ENCODE measurements around the gene TTLL11. TPM values are rescaled to one million over a fixed set of nuclear protein-coding genes. Genes with fewer than 3 reads are reported as not detected.
A peak's percentile ranks its signal among the peaks of the same experiment; 100 is the strongest.
"Not testable (repeated sequence)": the region's sequence is repeated elsewhere in the genome, so short reads cannot be mapped to it uniquely, and the experiment has no call there.

TTLL11 gene
- total RNA-seq, 1 experiment from 2014 or later, result 1.5 TPM

- not testable (repeated sequence) for H2BK5ac ChIP-seq (ENCODE audit: insufficient read length, low read length); H4K5ac ChIP-seq (ENCODE audit: insufficient read length, low read depth, low read length); H3K9ac ChIP-seq (ENCODE audit: extremely low read depth, insufficient read length, low read length); H3K79me2 ChIP-seq (ENCODE audit: insufficient read depth, low read length); H3K79me1 ChIP-seq (ENCODE audit: insufficient read depth, low read depth, low read length, poor library complexity, severe bottlenecking); H3K27ac Mint-ChIP-seq; H3K18ac ChIP-seq (ENCODE audit: insufficient read length, low read depth, low read length); H2BK120ac ChIP-seq (ENCODE audit: low read depth, low read length, poor library complexity, severe bottlenecking); H3K4me1 ChIP-seq (ENCODE audit: insufficient read depth, low read length); H3K4ac ChIP-seq (ENCODE audit: low read depth, low read length); H2BK12ac ChIP-seq (ENCODE audit: insufficient read length, low read depth, low read length); H3K23me2 ChIP-seq (ENCODE audit: insufficient read length, low read depth, low read length, poor library complexity, severe bottlenecking); H3K23ac ChIP-seq (ENCODE audit: insufficient read length, low read depth, low read length); H4K20me1 ChIP-seq (ENCODE audit: control insufficient read depth, insufficient read depth, insufficient read length); H2BK20ac ChIP-seq (ENCODE audit: low read depth, low read length, poor library complexity, severe bottlenecking); H3K9me3 ChIP-seq (ENCODE audit: control insufficient read depth, low read depth, low read length); H2AK5ac ChIP-seq (ENCODE audit: insufficient read length, low read length); H3K14ac ChIP-seq (ENCODE audit: insufficient read depth, low read length); H2BK15ac ChIP-seq (ENCODE audit: low read depth, low read length); H3T11ph ChIP-seq (ENCODE audit: low read length); H3K27me3 ChIP-seq (ENCODE audit: insufficient read depth, low read length); H3K27me3 Mint-ChIP-seq (ENCODE audit: low read depth); H3K56ac ChIP-seq (ENCODE audit: insufficient read length, low read depth, low read length); H4K91ac ChIP-seq (ENCODE audit: insufficient read length, low read depth, low read length); H4K8ac ChIP-seq (replicated peaks; ENCODE audit: insufficient read length, low read depth, low read length); H3K27ac ChIP-seq (ENCODE audit: insufficient read length, low read depth, low read length); H3K4me2 ChIP-seq (ENCODE audit: insufficient read depth, insufficient read length, low read length); H3K4me3 Mint-ChIP-seq; H3K36me3 Mint-ChIP-seq (ENCODE audit: insufficient read depth in 1 of 3, low read depth in 3 of 3); H3K9me3 Mint-ChIP-seq; H2AFZ ChIP-seq (ENCODE audit: low read length)
- peaks cover 24 to 52% of the 10 kb centered on the region in 2 experiments for H3K4me1 Mint-ChIP-seq
- no CpG with 5 or more reads among the region's 10 CpGs for WGBS (ENCODE audit: extremely low coverage, insufficient read length, low lambda C conversion rate)
- peak; percentile 15 for DNase-seq
Measured at GRCh38 chr9:121792476-121792875, 300.6 kb downstream of the TTLL11 start.

Data from H9 (cell line).